ENCODE results near the gene ADCY9.
"Not testable (repeated sequence)": the region's sequence is repeated elsewhere in the genome, so short reads cannot be mapped to it uniquely, and the experiment has no call there.

The ADCY9 gene

GRCh38 chr16:3951861-3952736 lies 164.1 kb downstream of the ADCY9 start:
- no peaks in the 10 kb centered on the region for H3K9me3 ChIP-seq (ENCODE audit: control insufficient read depth, low read length)
- DNase-seq (ENCODE audit: low read depth), result peak; percentile 76
- no peaks in the 10 kb centered on the region for H3K36me3 ChIP-seq (ENCODE audit: control insufficient read depth, insufficient read depth, low read length, severe bottlenecking)
- H3K27me3 ChIP-seq (replicated peaks; ENCODE audit: control insufficient read depth, insufficient read depth, low read length), result no peaks in the 10 kb centered on the region
- H3K4me3 ChIP-seq (ENCODE audit: low read length), result peak overlapping the region; percentile 69
- H3K9ac ChIP-seq (ENCODE audit: low read length), result peak overlapping the region; percentile 82
- H3K4me1 ChIP-seq (ENCODE audit: control insufficient read depth, insufficient read depth, low read length), result peaks cover 40% of the 10 kb centered on the region

- Histone ChIP-seq H3K4me3 (ENCODE audit: low read length) (peak overlapping the region; percentile 69), H3K4me1 (ENCODE audit: control insufficient read depth, insufficient read depth, low read length) (peaks cover 43% of the 10 kb centered on the region), H3K9ac (ENCODE audit: low read length) (peak overlapping the region; percentile 82)
- H3K36me3 ChIP-seq (ENCODE audit: control insufficient read depth, insufficient read depth, low read length, severe bottlenecking); DNase-seq (ENCODE audit: low read depth); H3K27me3 ChIP-seq (replicated peaks; ENCODE audit: control insufficient read depth, insufficient read depth, low read length); H3K9me3 ChIP-seq (ENCODE audit: control insufficient read depth, low read length): not testable (repeated sequence)
Measured at GRCh38 chr16:3951380-3951779, 164.9 kb downstream of the ADCY9 start.

- H3K9me3 ChIP-seq (ENCODE audit: control insufficient read depth, low read length), result no peaks in the 10 kb centered on the region
- H3K27me3 ChIP-seq (replicated peaks; ENCODE audit: control insufficient read depth, insufficient read depth, low read length), result no peaks in the 10 kb centered on the region
- H3K36me3 ChIP-seq (ENCODE audit: control insufficient read depth, insufficient read depth, low read length, severe bottlenecking), result no peaks in the 10 kb centered on the region
- H3K9ac ChIP-seq (ENCODE audit: low read length), result peak overlapping the region; percentile 82
- H3K4me3 ChIP-seq (ENCODE audit: low read length), result peak overlapping the region; percentile 69
- DNase-seq (ENCODE audit: low read depth), result peak; percentile 98
- peaks cover 51% of the 10 kb centered on the region for H3K4me1 ChIP-seq (ENCODE audit: control insufficient read depth, insufficient read depth, low read length)
Measured at GRCh38 chr16:3950343-3951193, 165.7 kb downstream of the ADCY9 start.

- peak overlapping the region; percentile 69 for H3K4me3 ChIP-seq (ENCODE audit: low read length)
- H3K9me3 ChIP-seq (ENCODE audit: control insufficient read depth, low read length), result no peaks in the 10 kb centered on the region
- H3K4me1 ChIP-seq (ENCODE audit: control insufficient read depth, insufficient read depth, low read length), result peaks cover 51% of the 10 kb centered on the region
- DNase-seq (ENCODE audit: low read depth), result no peak
- H3K9ac ChIP-seq (ENCODE audit: low read length), result peak overlapping the region; percentile 82
- no peaks in the 10 kb centered on the region for H3K36me3 ChIP-seq (ENCODE audit: control insufficient read depth, insufficient read depth, low read length, severe bottlenecking)
- no peaks in the 10 kb centered on the region for H3K27me3 ChIP-seq (replicated peaks; ENCODE audit: control insufficient read depth, insufficient read depth, low read length)
Measured at GRCh38 chr16:3949946-3950342, 166.3 kb downstream of the ADCY9 start.

- no peak for DNase-seq (ENCODE audit: low read depth)
- peaks cover 45% of the 10 kb centered on the region for H3K4me1 ChIP-seq (ENCODE audit: control insufficient read depth, insufficient read depth, low read length)
- no peaks in the 10 kb centered on the region for H3K36me3 ChIP-seq (ENCODE audit: control insufficient read depth, insufficient read depth, low read length, severe bottlenecking)
- H3K27me3 ChIP-seq (replicated peaks; ENCODE audit: control insufficient read depth, insufficient read depth, low read length), result no peaks in the 10 kb centered on the region
- peak overlapping the region; percentile 82 for H3K9ac ChIP-seq (ENCODE audit: low read length)
- H3K4me3 ChIP-seq (ENCODE audit: low read length), result peak overlapping the region; percentile 68
- H3K9me3 ChIP-seq (ENCODE audit: control insufficient read depth, low read length), result no peaks in the 10 kb centered on the region
Measured at GRCh38 chr16:3949287-3949686, 167.0 kb downstream of the ADCY9 start.

GRCh38 chr16:3948378-3948995 lies 167.8 kb downstream of the ADCY9 start:
- Histone ChIP-seq H3K27me3 (replicated peaks; ENCODE audit: control insufficient read depth, insufficient read depth, low read length) (no peaks in the 10 kb centered on the region), H3K9me3 (ENCODE audit: control insufficient read depth, low read length) (no peaks in the 10 kb centered on the region), H3K4me3 (ENCODE audit: low read length) (peak overlapping the region; percentile 68), H3K4me1 (ENCODE audit: control insufficient read depth, insufficient read depth, low read length) (peaks cover 45% of the 10 kb centered on the region), H3K36me3 (ENCODE audit: control insufficient read depth, insufficient read depth, low read length, severe bottlenecking) (no peaks in the 10 kb centered on the region), H3K9ac (ENCODE audit: low read length) (no peak overlapping the region)
- DNase-seq (ENCODE audit: low read depth), result no peak

GRCh38 chr16:3946604-3947180 lies 169.6 kb downstream of the ADCY9 start:
- Histone ChIP-seq H3K9ac (ENCODE audit: low read length) (peak overlapping the region; percentile 33), H3K9me3 (ENCODE audit: control insufficient read depth, low read length) (no peaks in the 10 kb centered on the region), H3K4me1 (ENCODE audit: control insufficient read depth, insufficient read depth, low read length) (peaks cover 35% of the 10 kb centered on the region), H3K27me3 (replicated peaks; ENCODE audit: control insufficient read depth, insufficient read depth, low read length) (no peaks in the 10 kb centered on the region), H3K36me3 (ENCODE audit: control insufficient read depth, insufficient read depth, low read length, severe bottlenecking) (no peaks in the 10 kb centered on the region), H3K4me3 (ENCODE audit: low read length) (peak overlapping the region; percentile 5)
- DNase-seq (ENCODE audit: low read depth), result no peak

GRCh38 chr16:3945751-3946603 lies 170.3 kb downstream of the ADCY9 start:
- H3K4me3 ChIP-seq (ENCODE audit: low read length), result peak overlapping the region; percentile 5
- peak; percentile 97 for DNase-seq (ENCODE audit: low read depth)
- H3K27me3 ChIP-seq (replicated peaks; ENCODE audit: control insufficient read depth, insufficient read depth, low read length), result no peaks in the 10 kb centered on the region
- H3K36me3 ChIP-seq (ENCODE audit: control insufficient read depth, insufficient read depth, low read length, severe bottlenecking), result no peaks in the 10 kb centered on the region
- peak overlapping the region; percentile 64 for H3K9ac ChIP-seq (ENCODE audit: low read length)
- H3K4me1 ChIP-seq (ENCODE audit: control insufficient read depth, insufficient read depth, low read length), result peaks cover 28% of the 10 kb centered on the region
- H3K9me3 ChIP-seq (ENCODE audit: control insufficient read depth, low read length), result no peaks in the 10 kb centered on the region

GRCh38 chr16:3944457-3944856 lies 171.8 kb downstream of the ADCY9 start:
- not testable (repeated sequence) for H3K4me3 ChIP-seq (ENCODE audit: low read length); H3K27me3 ChIP-seq (replicated peaks; ENCODE audit: control insufficient read depth, insufficient read depth, low read length); DNase-seq (ENCODE audit: low read depth); H3K9me3 ChIP-seq (ENCODE audit: control insufficient read depth, low read length); H3K36me3 ChIP-seq (ENCODE audit: control insufficient read depth, insufficient read depth, low read length, severe bottlenecking); H3K9ac ChIP-seq (ENCODE audit: low read length)
- H3K4me1 ChIP-seq (ENCODE audit: control insufficient read depth, insufficient read depth, low read length), result peaks cover 18% of the 10 kb centered on the region

GRCh38 chr16:3942146-3942545 lies 174.1 kb downstream of the ADCY9 start:
- not testable (repeated sequence) for DNase-seq (ENCODE audit: low read depth); H3K4me3 ChIP-seq (ENCODE audit: low read length); H3K36me3 ChIP-seq (ENCODE audit: control insufficient read depth, insufficient read depth, low read length, severe bottlenecking); H3K27me3 ChIP-seq (replicated peaks; ENCODE audit: control insufficient read depth, insufficient read depth, low read length); H3K9me3 ChIP-seq (ENCODE audit: control insufficient read depth, low read length); H3K9ac ChIP-seq (ENCODE audit: low read length)
- peaks cover 25% of the 10 kb centered on the region for H3K4me1 ChIP-seq (ENCODE audit: control insufficient read depth, insufficient read depth, low read length)
